SH-SY5Y (cell line): ENCODE data around the gene RRN3.

Source experiments
- GATA2 ChIP-seq: IDR thresholded peaks from 2 replicates; pipeline ENCODE4 v1.6.1; 2011; ENCODE audit warnings: mild to moderate bottlenecking, low read depth, low read length
- GATA3 ChIP-seq: IDR thresholded peaks from 2 replicates; pipeline ENCODE4 v1.6.1; 2011; ENCODE audit warnings: low read depth, mild to moderate bottlenecking, low read length, moderate library complexity

DNA sequence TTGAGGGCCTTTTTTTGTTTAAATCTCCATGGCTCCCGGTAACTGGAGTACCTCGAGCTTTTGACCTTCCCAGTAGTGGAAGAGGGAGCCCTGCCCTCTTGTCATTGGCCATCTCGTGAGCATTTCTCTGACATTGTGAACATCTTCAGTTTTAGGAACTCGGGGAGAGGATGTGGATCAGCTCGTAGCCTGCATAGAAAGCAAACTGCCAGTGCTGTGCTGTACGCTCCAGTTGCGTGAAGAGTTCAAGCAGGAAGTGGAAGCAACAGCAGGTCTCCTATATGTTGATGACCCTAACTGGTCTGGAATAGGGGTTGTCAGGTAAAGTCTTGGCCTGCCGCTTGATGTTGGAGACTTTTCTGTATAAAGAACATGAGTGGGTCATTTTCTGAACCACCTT lies 62.5 kb downstream of the RRN3 start:
- no peak for TF ChIP-seq GATA3
- no peak for TF ChIP-seq GATA2
